Endothelial cell of umbilical vein (primary cell): ENCODE results near the gene GRID1. TPM values are rescaled to one million over a fixed set of nuclear protein-coding genes. Genes with fewer than 3 reads are reported as not detected.

Experiments
- BruUV-seq: library from RNA; stranded (reverse); fragments of 400-500 nt; replicated peaks from 2 replicates; lab custom pipeline; 2021; lab: Mats Ljungman, UMichigan
- CTCF ChIA-PET: fragments of 300-600, 350-600 bp; sonication (Branson Sonifier 250); formaldehyde crosslinking; loops from one replicate; lab custom pipeline; 2021; ENCODE audit warnings: antibody characterized with exemption, inconsistent platforms; lab: Charles Lee
- POLR2A ChIA-PET: fragments of 300-600, 350-600 bp; sonication (Branson Sonifier 250); formaldehyde crosslinking; loops from one replicate; lab custom pipeline; 2021; ENCODE audit warnings: antibody characterized with exemption, inconsistent platforms; lab: Charles Lee
- DNase-seq: peaks from one replicate; pipeline ENCODE4 v3.0.0-alpha.2; 2011; ENCODE audit warnings: low read depth, low spot score
- FAIRE-seq: peaks from 2 replicates; lab custom pipeline; 2011; peaks lifted over from hg19 to GRCh38; lab: Jason Lieb, UNC
- H2AFZ ChIP-seq: 2 replicates; pipeline ENCODE4 v1.6.0; 2012; ENCODE audit warnings: low read depth, low read length, control low read depth, inconsistent platforms
- H3K27ac ChIP-seq: 2 replicates; pipeline ENCODE4 v1.5.1; 2011; ENCODE audit warnings: low read depth, mild to moderate bottlenecking, control low read depth, low read length, moderate library complexity; ENCODE audit not compliant: insufficient read depth
- H3K27me3 ChIP-seq, 2 experiments: 2 replicates each; pipeline versions ENCODE4 v1.6.0 to v1.6.1; 2011; ENCODE audit warnings: low read length in 2 of 2, mixed read lengths in 1 of 2; ENCODE audit not compliant: control insufficient read depth in 2 of 2, insufficient read depth in 2 of 2
- H3K36me3 ChIP-seq, 2 experiments: 2 replicates in 1 of 2; 3 replicates in 1 of 2; pipeline ENCODE4 v1.5.1; 2011; ENCODE audit warnings: low read length in 2 of 2, mild to moderate bottlenecking in 1 of 2, moderate library complexity in 1 of 2; ENCODE audit not compliant: control insufficient read depth in 2 of 2, insufficient read depth in 2 of 2; ENCODE audit errors: extremely low read depth in 1 of 2
- H3K4me1 ChIP-seq: 3 replicates; pipeline ENCODE4 v1.5.1; 2011; ENCODE audit warnings: mild to moderate bottlenecking, low read length; ENCODE audit not compliant: control insufficient read depth, insufficient read depth; ENCODE audit errors: extremely low read depth
- H3K4me2 ChIP-seq: 2 replicates; pipeline ENCODE4 v1.6.1; 2011; ENCODE audit warnings: low read length, control low read depth, mixed read lengths; ENCODE audit not compliant: insufficient read depth
- H3K4me3 ChIP-seq, 3 experiments: fragments of 200-600 bp in 1 of 3; sonication (generic), shearing (Covaris generic) in 1 of 3; replicated peaks in 1 of 3; 2 replicates each; pipeline ENCODE4 v1.5.1; 2011 to 2016; ENCODE audit warnings: control low read depth in 3 of 3, low read length in 3 of 3, mild to moderate bottlenecking in 2 of 3, inconsistent platforms in 1 of 3, low read depth in 1 of 3, moderate library complexity in 1 of 3; ENCODE audit not compliant: insufficient read depth in 1 of 3
- H3K79me2 ChIP-seq: 2 replicates; pipeline ENCODE4 v1.6.0; 2012; ENCODE audit warnings: low read length, inconsistent platforms; ENCODE audit not compliant: control insufficient read depth, insufficient read depth
- H3K9ac ChIP-seq: replicated peaks from 2 replicates; pipeline ENCODE3; 2011; ENCODE audit warnings: low read length, control low read depth; ENCODE audit not compliant: insufficient read depth; ENCODE audit errors: extremely low read depth
- H3K9me1 ChIP-seq: replicated peaks from 3 replicates; pipeline ENCODE4 v1.6.0; 2011; ENCODE audit warnings: mild to moderate bottlenecking, low read length; ENCODE audit not compliant: control insufficient read depth, insufficient read depth; ENCODE audit errors: extremely low read depth
- H3K9me3 ChIP-seq: replicated peaks from 2 replicates; pipeline ENCODE4 v1.5.1; 2012; ENCODE audit warnings: low read length, inconsistent platforms; ENCODE audit not compliant: control insufficient read depth, insufficient read depth
- H4K20me1 ChIP-seq: replicated peaks from 2 replicates; pipeline ENCODE3; 2011; ENCODE audit warnings: mild to moderate bottlenecking, low read length; ENCODE audit not compliant: control insufficient read depth, insufficient read depth; ENCODE audit errors: extremely low read depth
- CTCF ChIP-seq, 2 donors: IDR thresholded peaks; 1 replicate in 1 of 2; 2 replicates in 1 of 2; pipeline ENCODE4 v1.5.1; 2011; ENCODE audit warnings: low read length in 2 of 2, mild to moderate bottlenecking in 2 of 2, moderate library complexity in 2 of 2, control low read depth in 1 of 2, inconsistent platforms in 1 of 2, low read depth in 1 of 2; ENCODE audit not compliant: insufficient read depth in 1 of 2; ENCODE audit errors: extremely low read depth in 1 of 2
- EZH2 ChIP-seq: IDR thresholded peaks from 2 replicates; pipeline ENCODE4 v1.6.1; 2012; ENCODE audit warnings: borderline replicate concordance, low read depth, mild to moderate bottlenecking, moderate library complexity, low read length, inconsistent platforms; ENCODE audit not compliant: severe bottlenecking
- FOS ChIP-seq: IDR thresholded peaks from 2 replicates; pipeline ENCODE4 v1.6.1; 2011; ENCODE audit warnings: mild to moderate bottlenecking, low read length, moderate library complexity, borderline replicate concordance; ENCODE audit not compliant: insufficient read depth
- GATA2 ChIP-seq: IDR thresholded peaks from 2 replicates; pipeline ENCODE4 v1.7.0; 2011; ENCODE audit warnings: low read depth, mild to moderate bottlenecking, moderate library complexity, mixed read lengths, low read length; ENCODE audit not compliant: insufficient read length, insufficient read depth
- JUN ChIP-seq: IDR thresholded peaks from 2 replicates; pipeline ENCODE4 v1.6.1; 2011; ENCODE audit warnings: borderline replicate concordance, low read depth; ENCODE audit not compliant: insufficient read length, insufficient read depth
- MYC ChIP-seq: IDR thresholded peaks from one replicate; pipeline ENCODE4 v1.6.1; 2011; ENCODE audit warnings: mild to moderate bottlenecking, low read depth, low read length
- POLR2A ChIP-seq: IDR thresholded peaks from 2 replicates; pipeline ENCODE4 v1.6.1; 2012; ENCODE audit warnings: low read depth, mild to moderate bottlenecking, control low read depth, low read length
- POLR2AphosphoS5 ChIP-seq: IDR thresholded peaks from 2 replicates; pipeline ENCODE4 v1.6.1; 2012; ENCODE audit warnings: low read depth, mild to moderate bottlenecking, control low read depth, low read length, moderate library complexity; ENCODE audit not compliant: insufficient read depth
- dilution Hi-C: fragments of 300-500 bp; cut with MboI; formaldehyde crosslinking; loops from one replicate; pipeline ENCODE4 v1.15.0; 2019; ENCODE audit warnings: low sequenced_read_pairs; ENCODE audit not compliant: extremely low pct_ligation_motif_present
- intact Hi-C: fragments of 100-400 bp; cut with micrococcal nuclease; formaldehyde crosslinking; loops from one replicate; pipeline ENCODE4 v1.10.0; 2022
- polyA plus RNA-seq, 4 experiments: library from polyadenylated mRNA; depleted of rRNA in 3 of 4; stranded (reverse) in 3 of 4; unstranded in 1 of 4; fragments of >200 nt; gene quantifications; 2 replicates each; pipeline versions ENCODE4 v1.2.1 to v1.2.3, GENCODE V29; 2011 to 2012; ENCODE audit warnings: missing spikeins in 1 of 4
- total RNA-seq: library from RNA; stranded (reverse); gene quantifications from 2 replicates; pipeline ENCODE4 v1.2.3, GENCODE V29; 2021
- TF ChIP-seq, protein P1 (sequence below): IDR thresholded peaks from 2 replicates; pipeline ENCODE4 v1.6.1; 2011; ENCODE audit not compliant: insufficient read depth, insufficient read length

The GRID1 gene
- total and polyA plus RNA-seq, 2 donors (not counting 3 experiments of a cell fraction or from before 2014, with no cell fraction given): not detected

DNA sequence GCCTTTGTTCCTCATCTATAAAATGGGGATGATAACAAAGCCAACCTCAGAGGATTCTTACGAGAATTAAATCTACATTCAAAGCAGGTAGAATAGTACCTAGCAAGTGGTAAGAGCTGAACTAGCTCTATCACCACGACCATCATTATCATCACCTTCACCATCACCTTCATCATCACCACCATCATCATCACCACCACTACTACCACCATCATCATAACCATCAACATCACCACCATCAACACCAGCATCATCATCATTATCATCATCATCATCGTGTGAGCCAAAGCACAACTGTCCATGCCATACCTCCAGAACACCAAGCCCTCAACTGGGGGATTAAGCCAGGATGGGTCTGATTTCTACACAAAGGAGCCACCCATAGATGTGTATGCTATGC is 206.8 kb downstream of the GRID1 start:
- H3K9ac ChIP-seq: no peak overlapping the region
- DNase-seq: no peak
- H4K20me1 ChIP-seq: no peaks in the 10 kb centered on the region
- no peaks in the 10 kb centered on the region for H3K27me3 ChIP-seq
- H3K4me2 ChIP-seq: no peak overlapping the region
- H3K27ac ChIP-seq: no peak overlapping the region
- H3K9me1 ChIP-seq: no peaks in the 10 kb centered on the region
- intact Hi-C loops (no loop called here), dilution Hi-C loops (no loop called here)
- POLR2A ChIA-PET: no interaction called here
- no peak for TF ChIP-seq GATA2
- TF ChIP-seq MYC: no peak
- TF ChIP-seq EZH2: no peak
- no TSS peak for BruUV-seq
- H3K9me3 ChIP-seq: no peaks in the 10 kb centered on the region
- no peak overlapping the region for H3K4me3 ChIP-seq
- CTCF ChIA-PET: no interaction called here
- FAIRE-seq: no peak
- H2AFZ ChIP-seq: no peak overlapping the region
- no peaks in the 10 kb centered on the region for H3K79me2 ChIP-seq
- H3K36me3 ChIP-seq: no peaks in the 10 kb centered on the region
- no peaks in the 10 kb centered on the region for H3K4me1 ChIP-seq

GRCh38 chr10:86155054-86155921 is 211.3 kb downstream of the GRID1 start:
- Histone ChIP-seq H3K9me3 (no peaks in the 10 kb centered on the region), H3K36me3 (no peaks in the 10 kb centered on the region), H3K27me3 (no peaks in the 10 kb centered on the region), H3K27ac (no peak overlapping the region), H3K9ac (no peak overlapping the region), H2AFZ (no peak overlapping the region), H3K4me1 (no peaks in the 10 kb centered on the region), H3K4me3 (no peak overlapping the region), H4K20me1 (no peaks in the 10 kb centered on the region), H3K4me2 (no peak overlapping the region), H3K79me2 (no peaks in the 10 kb centered on the region), H3K9me1 (no peaks in the 10 kb centered on the region)
- ChIA-PET POLR2A (no interaction called here), CTCF (no interaction called here)
- no TSS peak for BruUV-seq
- no peak for FAIRE-seq
- intact Hi-C loops: no loop called here
- dilution Hi-C loops: no loop called here
- DNase-seq: no peak
- no peak for TF ChIP-seq MYC
- TF ChIP-seq GATA2: no peak
- TF ChIP-seq CTCF (IDR thresholded peaks at IDR 0.05; ENCODE audit: extremely low read depth in 1 of 2, insufficient read depth in 1 of 2, low read depth in 1 of 2, low read length in 2 of 2): no peak
- no peak for TF ChIP-seq POLR2A
- TF ChIP-seq, protein P1, sequence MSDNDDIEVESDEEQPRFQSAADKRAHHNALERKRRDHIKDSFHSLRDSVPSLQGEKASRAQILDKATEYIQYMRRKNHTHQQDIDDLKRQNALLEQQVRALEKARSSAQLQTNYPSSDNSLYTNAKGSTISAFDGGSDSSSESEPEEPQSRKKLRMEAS: no peak
- no peak for TF ChIP-seq JUN
- TF ChIP-seq EZH2: no peak
- TF ChIP-seq FOS: no peak
- no peak for TF ChIP-seq POLR2AphosphoS5
